A673 (cell line): ENCODE results near the gene ACSS1. TPM values are rescaled to one million over a fixed set of nuclear protein-coding genes. Genes with fewer than 3 reads are reported as not detected.

Experiments used
- BruUV-seq: library from RNA; stranded (reverse); fragments of 400-500 nt; replicated peaks from 2 replicates; lab custom pipeline; 2021; lab: Mats Ljungman, UMichigan
- CTCF ChIA-PET: fragments of 300-600 bp; sonication (Branson Sonifier 250); formaldehyde crosslinking; loops from one replicate; lab custom pipeline; 2022; ENCODE audit warnings: antibody characterized with exemption; lab: Charles Lee
- POLR2A ChIA-PET: fragments of 300-600 bp; sonication (Branson Sonifier 250); formaldehyde crosslinking; loops from one replicate; lab custom pipeline; 2022; ENCODE audit warnings: antibody characterized with exemption; ENCODE audit not compliant: low non-redundant PET; lab: Charles Lee
- DNase-seq: peaks from one replicate; pipeline ENCODE4 v3.0.0-alpha.2; 2015; ENCODE audit warnings: low spot score
- H3K27ac ChIP-seq: fragments of 200-600 bp; sonication (generic); 2 replicates; pipeline ENCODE4 v1.5.1; 2016; ENCODE audit warnings: mixed run types, low read depth, mild to moderate bottlenecking, mixed read lengths, antibody characterized with exemption, low read length; ENCODE audit not compliant: poor library complexity, severe bottlenecking
- H3K27me3 ChIP-seq: fragments of 200-600 bp; sonication (generic); replicated peaks from 2 replicates; pipeline ENCODE4 v1.6.1; 2017; ENCODE audit warnings: mixed run types, low read depth, mild to moderate bottlenecking, mixed read lengths, antibody characterized with exemption, low read length; ENCODE audit not compliant: insufficient read depth, poor library complexity
- H3K36me3 ChIP-seq: fragments of 200-600 bp; sonication (generic); 2 replicates; pipeline ENCODE4 v1.6.1; 2016; ENCODE audit warnings: mixed run types, mild to moderate bottlenecking, mixed read lengths, antibody characterized with exemption, low read length; ENCODE audit not compliant: insufficient read depth, poor library complexity, severe bottlenecking
- H3K4me1 ChIP-seq: fragments of 200-600 bp; sonication (generic); 2 replicates; pipeline ENCODE4 v1.6.1; 2017; ENCODE audit warnings: mixed run types, mild to moderate bottlenecking, mixed read lengths, antibody characterized with exemption, low read length; ENCODE audit not compliant: insufficient read depth, poor library complexity, severe bottlenecking
- H3K4me3 ChIP-seq: fragments of 200-600 bp; sonication (generic); 2 replicates; pipeline ENCODE4 v1.5.1; 2016; ENCODE audit warnings: low read depth, mixed run types, mild to moderate bottlenecking, mixed read lengths, low read length; ENCODE audit not compliant: poor library complexity, severe bottlenecking
- H3K9me3 ChIP-seq: fragments of 200-600 bp; sonication (generic); 2 replicates; pipeline ENCODE4 v1.6.1; 2016; ENCODE audit warnings: mixed run types, low read depth, mild to moderate bottlenecking, mixed read lengths, antibody characterized with exemption, low read length; ENCODE audit not compliant: poor library complexity, severe bottlenecking
- CTCF ChIP-seq: fragments of 300-800, 200-600 bp; sonication (generic); conservative IDR thresholded peaks from 2 replicates; pipeline ENCODE4 v1.5.1; 2017; ENCODE audit warnings: low read depth, mild to moderate bottlenecking, antibody characterized with exemption, low read length, moderate library complexity, mixed read lengths
- EZH2 ChIP-seq: fragments of 200-600 bp; sonication (generic); IDR thresholded peaks from 2 replicates; pipeline ENCODE4 v1.6.1; 2017; ENCODE audit warnings: borderline replicate concordance, low read depth, mild to moderate bottlenecking, mixed read lengths, antibody characterized with exemption, low read length; ENCODE audit not compliant: poor library complexity, severe bottlenecking
- intact Hi-C: fragments of 100-400 bp; cut with micrococcal nuclease; formaldehyde crosslinking; loops from one replicate; pipeline ENCODE4 v1.10.0; 2022; ENCODE audit not compliant: unreplicated experiment
- total RNA-seq: library from RNA; stranded (reverse); gene quantifications from 2 replicates; pipeline ENCODE4 v1.2.3, GENCODE V29; 2021

The ACSS1 gene
- total RNA-seq, 1 experiment from 2014 or later: 3.9 TPM

- ChIA-PET CTCF (no interaction called here), POLR2A (no interaction called here)
- H3K9me3 ChIP-seq: no peaks in the 10 kb centered on the region
- BruUV-seq: no TSS peak
- no peak for DNase-seq
- no peak overlapping the region for H3K4me3 ChIP-seq
- no peaks in the 10 kb centered on the region for H3K4me1 ChIP-seq
- intact Hi-C loops: no loop called here
- no peaks in the 10 kb centered on the region for H3K36me3 ChIP-seq
- no peaks in the 10 kb centered on the region for H3K27me3 ChIP-seq
- no peak for TF ChIP-seq CTCF
- no peak for TF ChIP-seq EZH2
- H3K27ac ChIP-seq: no peak overlapping the region
Observed at GRCh38 chr20:25044261-25044560, 13.7 kb downstream of the ACSS1 start.

- no peak for DNase-seq
- TF ChIP-seq EZH2 (no peak), CTCF (no peak)
- peaks cover 3% of the 10 kb centered on the region for H3K4me1 ChIP-seq
- no peak overlapping the region for H3K27ac ChIP-seq
- POLR2A ChIA-PET: no interaction called here
- no peak overlapping the region for H3K4me3 ChIP-seq
- no peaks in the 10 kb centered on the region for H3K36me3 ChIP-seq
- CTCF ChIA-PET: no interaction called here
- intact Hi-C loops: no loop called here
- H3K9me3 ChIP-seq: no peaks in the 10 kb centered on the region
- BruUV-seq: no TSS peak
- H3K27me3 ChIP-seq: no peaks in the 10 kb centered on the region
Observed at GRCh38 chr20:25043499-25044260, 14.3 kb downstream of the ACSS1 start.

GRCh38 chr20:25042531-25043498 is 15.1 kb downstream of the ACSS1 start:
- no peaks in the 10 kb centered on the region for H3K36me3 ChIP-seq
- peaks cover 11% of the 10 kb centered on the region for H3K4me1 ChIP-seq
- H3K27me3 ChIP-seq: no peaks in the 10 kb centered on the region
- ChIA-PET POLR2A (no interaction called here), CTCF (no interaction called here)
- H3K27ac ChIP-seq: no peak overlapping the region
- no peaks in the 10 kb centered on the region for H3K9me3 ChIP-seq
- H3K4me3 ChIP-seq: no peak overlapping the region
- no peak for TF ChIP-seq EZH2
- no peak for TF ChIP-seq CTCF
- no TSS peak for BruUV-seq
- intact Hi-C loops: no loop called here
- no peak for DNase-seq
